Upper lobe of right lung (tissue), 1 donor: Measurements from ENCODE around the gene GPR87. TPM values are rescaled to one million over a fixed set of nuclear protein-coding genes. Genes with fewer than 3 reads are reported as not detected.

ENCODE experiments used
- ATAC-seq: fragments of 200-7000 bp; cut with Tn5 transposase; one replicate; pipeline ENCODE4 v1.9.1; 2020; ENCODE audit warnings: mild to moderate bottlenecking, moderate library complexity
- DNase-seq: peaks from one replicate; pipeline ENCODE4 v3.0.0-alpha.2; 2020
- H3K27ac ChIP-seq: fragments of 200-600 bp; one replicate; pipeline ENCODE4 v1.8.0; 2022
- H3K27me3 ChIP-seq: fragments of 200-600 bp; one replicate; pipeline ENCODE4 v1.8.0; 2022; ENCODE audit warnings: mild to moderate bottlenecking
- H3K36me3 ChIP-seq: fragments of 200-600 bp; one replicate; pipeline ENCODE4 v1.8.0; 2022
- H3K4me1 ChIP-seq: fragments of 200-600 bp; one replicate; pipeline ENCODE4 v1.8.0; 2022
- H3K4me3 ChIP-seq: fragments of 200-600 bp; one replicate; pipeline ENCODE4 v1.8.0; 2022; ENCODE audit warnings: mild to moderate bottlenecking
- H3K9me3 ChIP-seq: fragments of 200-600 bp; one replicate; pipeline ENCODE4 v1.8.0; 2022
- CTCF ChIP-seq: fragments of 200-600 bp; IDR thresholded peaks from one replicate; pipeline ENCODE4 v1.8.0; 2022; ENCODE audit warnings: antibody characterized with exemption
- intact Hi-C: fragments of 100-400 bp; cut with DNase I; formaldehyde crosslinking; loops from one replicate; pipeline ENCODE4 v1.11.0; 2022
- total RNA-seq: library from RNA; stranded (reverse); fragmentation: NEBNext Ultra II Directional; extraction: Animal tissue kit (Norgen Biotek cat#: 25700); gene quantifications from one replicate; pipeline ENCODE4 v1.2.1, GENCODE V29; 2021
- donor health status: DM: no; HTN: yes; CAD: no; lungs with severe emphysema.

GPR87 gene
- total RNA-seq, 1 donor from 2014 or later, result 0.67 TPM

- H3K27me3 ChIP-seq, result no peaks in the 10 kb centered on the region
- H3K27ac ChIP-seq, result no peak overlapping the region
- intact Hi-C loops, result no loop called here
- H3K9me3 ChIP-seq, result no peaks in the 10 kb centered on the region
- DNase-seq (no peak), ATAC-seq (peak; percentile 43)
- H3K36me3 ChIP-seq, result no peaks in the 10 kb centered on the region
- H3K4me3 ChIP-seq, result no peak overlapping the region
- no peak for TF ChIP-seq CTCF
- H3K4me1 ChIP-seq, result peaks cover 4% of the 10 kb centered on the region
Observed at GRCh38 chr3:151330899-151331298, 14.3 kb upstream of the GPR87 start.

DNA sequence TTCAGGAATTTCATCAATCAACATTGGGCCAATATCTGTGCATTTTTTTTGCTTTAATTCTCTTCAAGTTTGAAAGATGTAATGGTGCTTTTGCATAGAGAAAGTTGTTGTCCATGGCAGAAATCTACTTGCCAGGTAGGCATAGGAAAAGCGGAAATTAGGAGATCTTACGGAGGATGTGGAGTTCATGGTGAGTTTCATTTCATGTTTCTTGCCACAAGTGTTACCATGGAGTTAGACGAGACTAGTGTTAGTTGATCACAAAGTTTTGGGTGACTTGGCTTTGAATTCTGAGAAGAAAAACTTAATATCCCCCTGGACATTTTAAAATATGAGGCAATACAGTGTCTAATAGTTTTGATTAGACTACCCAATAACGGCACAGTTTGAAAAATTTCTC, 13.8 kb upstream of the GPR87 start:
- intact Hi-C loops, result no loop called here
- H3K27ac ChIP-seq, result no peak overlapping the region
- TF ChIP-seq CTCF, result no peak

GRCh38 chr3:151329363-151329762, 12.7 kb upstream of the GPR87 start, which contains the start of gene P2RY13:
TSS of gene P2RY13 (minus strand) at chr3:151329549. CDS start at chr3:151329528, 21 bp downstream.
- Histone ChIP-seq H3K4me1 (peaks cover 4% of the 10 kb centered on the region), H3K36me3 (no peaks in the 10 kb centered on the region), H3K9me3 (no peaks in the 10 kb centered on the region), H3K27ac (peak within 1 kb of the TSS; percentile 37), H3K27me3 (no peaks in the 10 kb centered on the region), H3K4me3 (peak within 1 kb of the TSS; percentile 32)
- ATAC-seq, result peak; percentile 72
- DNase-seq, result no peak
- TF ChIP-seq CTCF, result no peak
- intact Hi-C loops, result no loop called here

More for the DNA sequence above, 13.8 kb upstream of the GPR87 start:
- no peaks in the 10 kb centered on the region for H3K9me3 ChIP-seq
- H3K36me3 ChIP-seq, result no peaks in the 10 kb centered on the region
- H3K27me3 ChIP-seq, result no peaks in the 10 kb centered on the region
- DNase-seq (no peak), ATAC-seq (peak; percentile 25)
- peaks cover 4% of the 10 kb centered on the region for H3K4me1 ChIP-seq
- no peak overlapping the region for H3K4me3 ChIP-seq

- TF ChIP-seq CTCF, result no peak
- Histone ChIP-seq H3K9me3 (no peaks in the 10 kb centered on the region), H3K27ac (peak overlapping the region; percentile 37), H3K27me3 (no peaks in the 10 kb centered on the region), H3K4me3 (peak overlapping the region; percentile 32), H3K36me3 (no peaks in the 10 kb centered on the region), H3K4me1 (peaks cover 4% of the 10 kb centered on the region)
- intact Hi-C loops, result no loop called here
- no peak for DNase-seq
- peak; percentile 62 for ATAC-seq
Observed at GRCh38 chr3:151328298-151328995, 11.8 kb upstream of the GPR87 start.

DNA sequence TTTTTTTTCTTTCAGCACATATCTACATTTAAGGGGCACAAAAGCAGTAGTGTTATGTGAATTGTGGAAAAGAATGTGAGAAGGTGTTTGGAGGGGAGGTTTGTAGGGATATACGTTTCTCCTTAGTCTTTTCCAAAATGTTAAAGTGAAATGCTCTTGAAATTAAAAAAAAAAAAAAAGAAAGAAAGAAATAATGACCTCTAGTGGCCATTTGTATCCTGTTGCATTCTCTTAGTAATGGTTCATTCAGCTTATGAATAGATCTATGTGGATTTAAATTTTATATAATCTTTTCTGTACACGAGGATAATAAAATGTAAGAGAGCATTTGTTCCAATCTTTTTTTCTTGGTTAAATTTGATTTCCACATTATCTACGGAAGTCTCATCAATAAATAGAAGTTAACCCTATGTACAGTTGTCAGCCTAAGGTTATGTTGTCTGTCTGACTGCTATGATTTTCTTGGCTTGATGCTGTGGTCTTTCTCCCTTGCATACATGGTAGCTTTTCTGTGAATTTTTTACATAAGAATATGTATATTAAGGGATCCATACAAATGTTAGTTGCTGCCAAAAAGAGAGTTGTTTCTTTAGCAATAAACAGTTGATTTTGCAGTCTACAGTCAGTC, 11.1 kb upstream of the GPR87 start:
- peaks cover 4% of the 10 kb centered on the region for H3K4me1 ChIP-seq
- peak; percentile 73 for TF ChIP-seq CTCF
- H3K27me3 ChIP-seq, result no peaks in the 10 kb centered on the region
- intact Hi-C loops, result no loop called here
- peak overlapping the region; percentile 32 for H3K4me3 ChIP-seq
- no peak overlapping the region for H3K27ac ChIP-seq
- no peak for DNase-seq
- H3K36me3 ChIP-seq, result no peaks in the 10 kb centered on the region
- no peak for ATAC-seq
- no peaks in the 10 kb centered on the region for H3K9me3 ChIP-seq
